DMS153 treated with DMSO at 0.1 percent for 48 hours (cell line): ENCODE results near the gene COTL1.

Source experiments
- DNase-seq: peaks from one replicate; lab custom pipeline; 2025; ENCODE audit not compliant: unreplicated experiment; lab: John Stamatoyannopoulos, UW

COTL1 gene

GRCh38 chr16:84614968-84615813 is 2.7 kb downstream of the COTL1 start:
- DNase-seq: no peak

GRCh38 chr16:84614623-84614967 is 3.3 kb downstream of the COTL1 start:
- DNase-seq: no peak

DNA sequence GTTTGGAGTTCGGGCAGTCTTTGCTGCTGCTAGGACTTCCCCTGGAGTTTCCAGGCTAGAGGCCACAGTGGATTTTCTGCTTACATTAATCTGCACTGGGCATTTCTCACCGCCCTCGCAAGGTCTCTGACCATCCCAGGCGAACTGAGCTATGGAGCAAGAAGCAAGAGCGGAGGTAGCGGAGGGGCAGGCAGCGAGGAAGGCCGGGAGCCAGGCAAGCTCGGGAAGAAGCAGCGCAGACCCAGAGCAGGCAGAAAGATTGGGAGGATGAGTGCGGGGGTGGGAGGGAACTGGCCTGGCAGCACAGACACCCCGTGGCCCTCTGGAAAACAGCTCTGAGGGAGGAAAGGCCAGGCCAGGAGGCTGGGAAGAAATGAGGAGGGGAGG is 3.8 kb downstream of the COTL1 start:
- no peak for DNase-seq

- DNase-seq: no peak
Measured at GRCh38 chr16:84613408-84614072, 4.3 kb downstream of the COTL1 start.

- DNase-seq: no peak
Measured at GRCh38 chr16:84612686-84613085, 5.2 kb downstream of the COTL1 start.

GRCh38 chr16:84611041-84611440 is 6.8 kb downstream of the COTL1 start:
- no peak for DNase-seq

- no peak for DNase-seq
Measured at GRCh38 chr16:84610376-84610775, 7.5 kb downstream of the COTL1 start.

DNA sequence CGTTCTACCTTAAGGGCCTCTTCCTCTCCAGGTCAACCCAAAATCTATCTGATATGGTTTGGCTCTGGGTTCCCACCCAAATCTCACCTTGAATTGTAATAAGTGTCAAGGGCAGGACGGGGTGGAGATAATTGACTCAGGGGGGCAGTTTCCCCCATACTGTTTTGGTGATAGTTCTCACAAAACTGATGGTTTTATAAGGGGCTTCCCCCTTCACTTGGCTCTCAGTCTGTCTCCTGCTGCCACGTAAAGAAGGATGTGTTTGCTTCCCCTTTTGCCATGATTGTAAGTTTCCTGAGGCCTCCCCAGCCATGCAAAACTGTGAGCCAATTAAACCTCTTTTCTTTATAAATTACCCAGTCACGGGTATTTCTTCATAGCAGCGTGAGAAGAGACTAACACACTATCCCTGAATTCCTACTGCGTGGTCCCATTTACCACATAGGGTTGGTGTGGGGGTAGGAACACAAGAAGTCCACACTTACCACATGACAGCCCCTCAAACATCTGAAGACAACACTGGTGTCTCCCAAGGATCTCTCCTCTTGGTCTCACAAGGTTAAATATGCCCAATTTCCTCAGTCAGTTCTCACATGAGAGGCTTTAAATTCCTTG is 8.2 kb downstream of the COTL1 start:
- no peak for DNase-seq

DNA sequence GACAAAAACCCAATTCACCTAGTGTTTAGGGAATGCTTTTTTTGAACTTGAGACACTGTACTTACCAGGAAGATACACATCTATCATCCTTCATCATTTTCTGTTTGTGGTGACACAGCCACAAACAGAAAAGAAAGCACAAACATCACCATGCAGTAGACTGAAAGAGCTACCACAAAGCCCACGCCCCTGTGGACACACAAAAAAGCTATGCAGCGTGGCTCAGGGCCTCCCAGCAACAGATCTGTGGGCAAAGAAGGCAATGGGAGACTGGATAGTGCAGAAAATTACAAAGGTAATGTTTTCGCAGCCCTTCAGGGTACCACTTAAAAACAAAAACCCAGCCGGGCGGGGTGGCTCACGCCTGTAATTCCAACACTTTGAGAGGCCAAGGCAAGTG is 9.6 kb downstream of the COTL1 start:
- DNase-seq: no peak

DNA sequence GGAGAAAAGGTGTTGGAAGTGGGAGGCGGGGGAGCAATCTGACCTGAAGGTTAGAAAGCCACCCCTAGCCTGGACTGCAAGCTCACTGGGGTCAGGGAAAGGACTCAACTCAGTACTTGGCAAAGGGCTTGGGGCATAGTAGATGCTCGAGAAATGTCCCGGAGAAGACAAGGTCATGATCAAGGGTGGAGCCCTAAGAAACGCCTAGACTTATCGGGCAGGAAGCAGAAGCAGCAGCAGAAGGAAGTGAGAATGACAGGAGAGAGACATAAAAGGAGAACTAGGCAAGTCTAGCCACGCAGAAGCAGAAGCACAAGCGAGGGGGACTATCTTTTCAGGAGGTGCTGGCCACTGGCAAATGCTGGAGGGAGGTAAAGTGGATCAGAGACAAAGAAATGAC is 10.2 kb downstream of the COTL1 start:
- DNase-seq: no peak

DNA sequence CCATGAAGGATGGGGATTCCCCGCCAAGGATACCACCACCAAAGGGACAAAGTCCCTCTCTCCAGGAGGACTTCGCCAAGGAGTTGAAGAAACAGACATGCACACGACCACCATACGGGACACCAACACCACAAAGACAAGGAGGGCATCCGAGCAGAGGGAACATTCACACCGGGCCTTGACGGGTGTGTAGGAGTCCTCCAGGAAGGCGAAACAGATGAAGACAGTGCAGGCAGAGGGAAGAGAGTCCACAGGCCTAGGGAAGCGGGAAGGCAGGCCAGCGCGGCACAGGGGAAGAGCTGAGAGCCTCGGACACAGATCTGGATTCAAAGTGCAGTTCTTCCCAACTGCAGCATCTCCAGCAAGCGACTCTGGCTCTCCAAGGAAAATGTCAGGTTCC is 10.8 kb downstream of the COTL1 start:
- DNase-seq: no peak

DNA sequence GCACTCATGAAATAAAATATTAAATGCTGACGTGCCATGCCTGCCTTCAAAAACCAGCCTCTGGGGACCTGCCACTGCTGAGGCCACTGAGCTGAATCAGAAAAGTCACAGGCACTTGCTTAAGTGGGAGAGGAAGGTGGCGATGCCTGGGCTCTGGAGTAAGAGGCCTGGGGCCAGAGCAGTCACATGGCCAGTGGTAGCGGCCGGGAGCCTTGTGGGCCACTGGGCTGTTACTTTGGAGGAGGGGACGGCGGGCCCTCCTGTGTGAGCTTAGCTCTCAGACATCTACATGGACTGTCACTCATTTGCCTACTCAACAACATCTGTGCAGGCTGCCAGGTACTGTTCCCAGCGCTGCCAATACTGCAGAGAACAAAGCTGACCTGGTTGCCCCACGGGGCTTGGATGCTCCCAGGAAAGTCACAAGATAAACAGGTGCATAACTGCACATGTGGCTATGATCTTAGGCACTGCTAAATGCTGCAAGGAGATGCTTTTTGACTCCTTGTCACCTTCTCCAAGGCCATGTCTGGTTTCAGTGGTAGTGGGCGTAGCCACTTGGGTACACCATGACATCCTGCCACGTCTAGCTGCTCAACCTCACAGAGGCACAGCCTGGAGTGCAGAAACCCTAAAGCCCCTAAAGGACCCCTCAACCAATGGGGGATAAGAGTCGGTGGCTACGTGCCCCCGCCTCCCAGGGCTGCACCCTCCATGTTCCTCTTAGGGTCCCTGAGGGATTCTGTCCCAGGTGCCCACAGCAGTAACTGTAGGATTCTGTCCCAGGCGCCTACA is 11.6 kb downstream of the COTL1 start:
- no peak for DNase-seq

DNA sequence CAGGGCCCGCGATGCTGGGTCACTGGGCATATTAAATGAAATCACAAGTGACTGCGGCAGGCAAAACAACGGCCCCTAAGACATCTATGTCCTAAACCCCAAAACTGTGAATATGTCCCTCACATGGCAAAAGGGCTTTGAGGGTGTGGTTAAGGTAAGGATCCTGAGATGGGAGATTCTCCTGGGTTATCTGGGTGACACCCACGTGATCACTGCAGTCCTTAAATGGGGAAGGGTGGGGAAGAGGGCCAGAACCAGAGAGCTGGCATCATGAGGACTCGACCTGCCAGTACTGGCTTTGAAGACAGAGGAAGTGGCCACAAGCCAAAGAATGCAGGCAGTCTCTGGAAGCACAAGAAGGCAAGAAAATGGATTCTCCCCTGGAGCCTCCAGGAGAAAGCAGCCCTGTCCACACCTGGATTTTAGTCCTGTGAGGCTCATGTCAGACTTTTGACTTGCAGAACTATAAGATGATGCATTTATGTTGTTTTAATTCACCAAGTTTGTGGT is 12.5 kb downstream of the COTL1 start:
- no peak for DNase-seq

- no peak for DNase-seq
Measured at GRCh38 chr16:84604477-84605013, 13.3 kb downstream of the COTL1 start.

DNA sequence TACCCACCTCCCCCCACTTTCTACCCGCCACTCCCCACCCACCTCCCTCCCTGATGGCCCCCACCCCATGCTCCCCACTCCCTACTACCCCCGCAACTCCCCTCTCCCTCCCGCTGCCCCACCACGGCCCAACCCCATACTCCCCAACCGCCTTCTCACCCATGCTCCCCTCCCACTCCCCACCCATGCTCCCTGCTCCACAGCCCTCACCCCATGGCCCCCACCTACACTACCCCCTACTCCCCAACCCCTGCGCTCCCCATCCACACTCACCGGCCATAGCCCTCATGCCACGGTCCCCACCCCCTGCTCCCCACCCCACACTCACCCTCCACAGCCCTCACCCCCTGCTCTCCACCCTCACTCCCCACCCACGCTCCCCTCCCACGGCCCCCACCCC is 13.9 kb downstream of the COTL1 start:
- DNase-seq: no peak

DNA sequence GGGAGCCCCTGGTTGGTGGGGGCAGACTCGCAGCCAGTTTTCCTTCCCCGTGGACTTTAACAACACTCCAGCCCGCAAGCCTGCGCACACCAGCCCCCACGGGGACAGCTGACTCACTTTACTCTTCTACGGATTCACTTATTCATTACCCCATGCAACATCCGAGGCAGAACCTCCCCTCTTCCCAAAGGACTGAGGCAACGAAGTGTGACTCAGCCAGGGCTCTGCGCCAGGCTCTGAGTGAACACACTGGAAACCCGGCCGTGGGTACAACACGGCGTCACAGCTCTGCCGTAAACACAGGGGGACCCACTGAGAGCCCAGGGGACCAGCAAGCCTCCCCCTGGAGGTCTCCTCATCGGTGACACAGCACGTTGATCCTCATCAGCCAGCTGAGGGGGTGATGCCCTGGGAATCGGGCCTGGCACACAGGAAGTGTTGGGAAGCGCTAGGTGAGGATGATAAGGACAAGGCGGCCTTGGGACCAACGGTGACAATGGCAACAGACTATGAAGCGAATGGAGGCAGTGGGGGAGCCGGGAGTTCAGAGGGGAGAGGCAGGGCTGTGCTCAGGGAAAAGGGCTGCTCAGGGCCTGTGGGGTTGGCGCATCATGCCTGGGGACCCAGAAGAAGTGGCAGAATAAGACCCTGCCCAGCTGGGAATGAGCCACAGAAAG is 14.6 kb downstream of the COTL1 start:
- DNase-seq: no peak

GRCh38 chr16:84600343-84601229 is 17.3 kb downstream of the COTL1 start:
- DNase-seq: no peak

DNA sequence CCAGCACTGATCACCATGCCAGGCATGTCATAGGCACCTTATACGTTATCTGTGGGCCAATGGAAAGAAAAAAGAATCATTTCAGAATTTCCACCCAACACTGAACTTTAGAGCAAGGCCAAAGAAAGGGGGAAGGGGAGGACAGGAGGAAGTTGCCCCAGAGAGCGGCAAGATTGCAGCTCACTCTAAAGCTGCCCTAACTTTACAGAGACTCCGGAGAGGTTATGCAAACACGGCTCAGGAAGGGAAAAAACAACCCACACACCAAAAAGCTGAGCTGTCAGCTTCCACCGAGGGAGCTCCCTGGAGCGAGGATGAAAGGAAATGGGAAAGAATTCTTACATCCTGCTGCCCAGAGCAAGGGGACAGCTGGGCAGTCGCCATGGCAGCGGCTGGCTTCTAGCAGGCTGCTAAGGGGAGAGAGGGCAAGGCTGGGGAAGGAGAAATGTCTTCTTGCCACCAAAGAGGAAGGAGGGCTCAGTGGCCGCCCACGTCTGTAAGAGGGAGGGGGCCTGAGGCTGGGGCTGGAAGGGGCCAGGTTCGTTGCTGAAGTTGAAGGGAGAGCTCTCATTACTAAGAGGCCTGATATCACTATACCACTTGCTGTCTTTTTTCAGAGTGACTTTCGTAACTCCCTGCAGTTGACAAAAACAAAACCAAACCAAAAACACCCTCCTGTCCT is 18.2 kb downstream of the COTL1 start:
- DNase-seq: no peak

DNA sequence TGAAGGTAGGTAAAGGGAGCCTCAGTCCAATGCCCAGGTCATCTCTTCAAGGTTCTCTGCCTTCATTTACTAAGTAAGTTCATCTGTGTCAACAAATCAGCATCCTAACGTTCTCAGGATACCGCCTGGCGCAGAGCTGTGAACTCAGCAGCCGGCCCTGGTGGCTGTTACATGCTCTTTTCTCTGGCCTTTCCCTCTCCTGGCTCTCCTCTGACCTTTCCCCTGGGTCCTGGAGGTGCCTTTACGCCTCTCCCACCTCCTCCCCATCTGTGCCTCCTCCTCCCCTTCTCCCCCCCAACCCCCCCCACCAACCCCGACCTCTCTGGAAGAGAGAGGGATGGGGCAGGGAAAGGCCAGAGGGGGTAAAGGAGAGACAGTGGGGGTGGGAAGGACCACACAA is 19.5 kb downstream of the COTL1 start:
- DNase-seq: no peak
